Sigmoid colon (tissue), 7 donors: ENCODE measurements around the gene ADAM30. TPM values are rescaled to one million over a fixed set of nuclear protein-coding genes. Genes with fewer than 3 reads are reported as not detected.
A peak's percentile ranks its signal among the peaks of the same experiment; 100 is the strongest.
"Not testable (repeated sequence)": the region's sequence is repeated elsewhere in the genome, so short reads cannot be mapped to it uniquely, and the experiment has no call there.

Experiments used
- DNase-seq: peaks from one replicate; pipeline ENCODE4 v3.0.0-alpha.2; 2019
- H3K27ac ChIP-seq, 4 donors: fragments of 200-600 bp; sonication (generic); one replicate each; pipeline ENCODE4 v1.5.1; 2016 to 2019; ENCODE audit warnings: mild to moderate bottlenecking in 1 of 4
- H3K27me3 ChIP-seq, 3 donors: fragments of 200-600 bp; sonication (generic); one replicate each; pipeline ENCODE4 v1.5.1; 2019; ENCODE audit warnings: mild to moderate bottlenecking in 1 of 3
- H3K36me3 ChIP-seq, 4 donors: fragments of 200-600 bp; sonication (generic); one replicate each; pipeline ENCODE4 v1.5.1; 2016 to 2019
- H3K4me1 ChIP-seq, 4 donors: fragments of 200-600 bp; sonication (generic); one replicate each; pipeline ENCODE4 v1.5.1; 2017 to 2019
- H3K4me3 ChIP-seq, 4 donors: fragments of 200-600 bp; sonication (generic); one replicate each; pipeline ENCODE4 v1.5.1; 2017 to 2019; ENCODE audit warnings: mild to moderate bottlenecking in 2 of 4, moderate library complexity in 1 of 4
- H3K9me3 ChIP-seq, 4 donors: fragments of 200-600 bp in 3 of 4; sonication (generic) in 3 of 4; one replicate each; pipeline versions ENCODE4 v1.5.1 to v1.6.1; 2013 to 2019
- EP300 ChIP-seq, 4 donors: sonication (generic); formaldehyde crosslinking; IDR thresholded peaks; one replicate each; pipeline ENCODE4 v1.6.1; 2017; ENCODE audit warnings: antibody characterized with exemption in 4 of 4
- POLR2A ChIP-seq, 2 donors: fragments of 450-650 bp; IDR thresholded peaks; one replicate each; pipeline ENCODE4 v1.6.1; 2016; ENCODE audit warnings: antibody characterized with exemption in 2 of 2, mild to moderate bottlenecking in 2 of 2, moderate library complexity in 2 of 2
- POLR2AphosphoS5 ChIP-seq, 4 donors: sonication (generic); formaldehyde crosslinking; IDR thresholded peaks; one replicate each; pipeline ENCODE4 v1.6.1; 2017; ENCODE audit warnings: antibody characterized with exemption in 4 of 4
- WGBS, 2 donors: extraction: QIAGEN DNeasy Blood & Tissue Kit; methylation state at CpG; one replicate each; pipeline ENCODE4 v1.1.7; 2013; 5-methylcytosine and 5-hydroxymethylcytosine counted together
- intact Hi-C: fragments of 100-400 bp; cut with DNase I; formaldehyde crosslinking; loops from one replicate; pipeline ENCODE4 v1.15.1; 2023
- polyA plus RNA-seq, 3 donors: library from polyadenylated mRNA; stranded (reverse); fragments of 200-250 nt; gene quantifications; one replicate each; pipeline ENCODE4 v1.2.3, GENCODE V29; 2013
- total RNA-seq, 4 donors: library from RNA; depleted of rRNA; stranded (reverse); fragments of >200 nt; gene quantifications; one replicate each; pipeline ENCODE4 v1.1.0, GENCODE V29; 2016
- TF ChIP-seq, protein P1 (sequence below), 4 experiments: fragments of 450-650 bp in 3 of 4; fragments of 200-600 bp in 1 of 4; IDR thresholded peaks; one replicate each; pipeline ENCODE4 v1.5.1; 2016 to 2019; ENCODE audit warnings: antibody characterized with exemption in 4 of 4, mild to moderate bottlenecking in 3 of 4, moderate library complexity in 2 of 4
- donor health status: healthy with polysubstance abuse.
- donor health status: Bipolar disorder and iron deficiency.
- donor health status: healthy.

Gene ADAM30
- total and polyA plus RNA-seq, 7 donors: not detected

DNA sequence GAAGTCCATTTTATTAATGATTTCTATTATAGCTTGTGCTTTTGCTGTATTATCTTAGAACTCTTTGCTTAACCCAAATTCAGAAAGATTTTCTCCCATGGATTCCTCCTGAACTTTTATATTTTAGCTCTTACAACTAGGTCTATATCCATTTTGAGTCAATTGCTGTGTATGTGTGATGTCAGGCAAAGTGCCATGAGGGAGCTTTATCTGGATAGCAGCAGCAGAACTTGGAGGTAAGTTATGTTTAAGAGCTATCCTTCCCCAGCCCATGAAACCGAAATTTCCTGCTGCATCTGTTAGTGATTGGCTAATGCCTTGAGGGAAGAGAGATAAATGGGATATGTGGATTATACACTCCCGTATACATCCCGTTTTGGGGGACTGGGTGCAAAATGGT, 29.9 kb downstream of the ADAM30 start:
- DNase-seq: no peak
- H3K4me1 ChIP-seq: peaks cover 0 to 22% (median 10%) of the 10 kb centered on the region in 4 donors
- H3K36me3 ChIP-seq: no peaks in the 10 kb centered on the region
- H3K27me3 ChIP-seq: no peaks in the 10 kb centered on the region
- no peak overlapping the region for H3K27ac ChIP-seq
- TF ChIP-seq EP300 (IDR thresholded peaks at IDR 0.05) (no peak), POLR2AphosphoS5 (IDR thresholded peaks at IDR 0.05) (no peak), POLR2A (IDR thresholded peaks at IDR 0.05) (no peak)
- TF ChIP-seq, protein P1, sequence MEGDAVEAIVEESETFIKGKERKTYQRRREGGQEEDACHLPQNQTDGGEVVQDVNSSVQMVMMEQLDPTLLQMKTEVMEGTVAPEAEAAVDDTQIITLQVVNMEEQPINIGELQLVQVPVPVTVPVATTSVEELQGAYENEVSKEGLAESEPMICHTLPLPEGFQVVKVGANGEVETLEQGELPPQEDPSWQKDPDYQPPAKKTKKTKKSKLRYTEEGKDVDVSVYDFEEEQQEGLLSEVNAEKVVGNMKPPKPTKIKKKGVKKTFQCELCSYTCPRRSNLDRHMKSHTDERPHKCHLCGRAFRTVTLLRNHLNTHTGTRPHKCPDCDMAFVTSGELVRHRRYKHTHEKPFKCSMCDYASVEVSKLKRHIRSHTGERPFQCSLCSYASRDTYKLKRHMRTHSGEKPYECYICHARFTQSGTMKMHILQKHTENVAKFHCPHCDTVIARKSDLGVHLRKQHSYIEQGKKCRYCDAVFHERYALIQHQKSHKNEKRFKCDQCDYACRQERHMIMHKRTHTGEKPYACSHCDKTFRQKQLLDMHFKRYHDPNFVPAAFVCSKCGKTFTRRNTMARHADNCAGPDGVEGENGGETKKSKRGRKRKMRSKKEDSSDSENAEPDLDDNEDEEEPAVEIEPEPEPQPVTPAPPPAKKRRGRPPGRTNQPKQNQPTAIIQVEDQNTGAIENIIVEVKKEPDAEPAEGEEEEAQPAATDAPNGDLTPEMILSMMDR (IDR thresholded peaks at IDR 0.05): no peak
- intact Hi-C loops: no loop called here
- H3K4me3 ChIP-seq: no peak overlapping the region
- no peaks in the 10 kb centered on the region for H3K9me3 ChIP-seq
- 84 to 87% methylated on average over 3 of the region's 3 CpGs for WGBS, 2 donors

DNA sequence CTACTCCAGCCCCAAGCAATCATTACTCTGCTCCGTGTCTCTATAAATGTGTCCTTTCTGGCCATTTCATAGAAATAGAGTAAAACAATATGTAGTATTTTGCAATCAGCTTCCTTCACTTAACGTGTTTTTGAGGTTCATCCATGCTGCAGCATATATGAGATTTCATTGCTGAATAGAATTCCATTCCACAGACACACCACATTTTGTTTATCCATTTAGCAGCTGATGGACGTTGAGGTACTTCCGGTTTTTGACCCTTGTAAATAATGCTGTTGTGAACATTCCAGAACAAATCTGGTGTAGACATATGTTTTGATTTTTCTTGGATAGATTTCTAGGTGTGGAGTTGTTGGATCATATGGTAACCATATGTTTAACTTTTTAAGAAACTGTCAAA, 30.7 kb downstream of the ADAM30 start:
- H3K27ac ChIP-seq: no peak overlapping the region
- H3K36me3 ChIP-seq: no peaks in the 10 kb centered on the region
- WGBS, 2 donors: 66 to 68% methylated on average over 4 of the region's 4 CpGs
- no peaks in the 10 kb centered on the region for H3K27me3 ChIP-seq
- H3K4me1 ChIP-seq: peaks cover 0 to 23% (median 13%) of the 10 kb centered on the region in 4 donors
- no peak for DNase-seq
- TF ChIP-seq EP300 (IDR thresholded peaks at IDR 0.05): no peak
- TF ChIP-seq POLR2AphosphoS5 (IDR thresholded peaks at IDR 0.05): no peak
- TF ChIP-seq POLR2A (IDR thresholded peaks at IDR 0.05): no peak
- TF ChIP-seq, protein P1 (IDR thresholded peaks at IDR 0.05): no peak
- no peak overlapping the region for H3K4me3 ChIP-seq
- H3K9me3 ChIP-seq: no peaks in the 10 kb centered on the region
- intact Hi-C loops: no loop called here

DNA sequence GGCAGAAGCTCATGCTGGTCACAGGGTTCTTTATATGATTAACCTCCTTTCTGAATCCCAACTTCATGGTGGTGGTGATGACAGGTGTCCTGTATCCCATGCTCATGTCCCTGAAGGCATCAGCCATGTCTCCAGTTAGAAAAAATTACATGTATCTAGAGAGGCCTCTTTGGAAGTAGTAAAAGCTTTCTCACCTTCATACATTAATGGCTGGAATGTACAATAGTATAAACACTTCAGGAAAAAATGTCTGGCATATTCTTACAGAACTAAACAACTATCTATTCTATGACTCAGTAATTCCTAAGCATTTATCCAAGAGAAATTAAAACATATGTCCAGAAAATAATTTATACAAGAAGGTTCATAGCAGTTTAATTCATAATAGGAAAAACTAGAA, 34.0 kb downstream of the ADAM30 start:
- peaks cover 0 to 26% (median 16%) of the 10 kb centered on the region in 4 donors for H3K4me1 ChIP-seq
- TF ChIP-seq POLR2AphosphoS5 (IDR thresholded peaks at IDR 0.05): no peak
- TF ChIP-seq, protein P1 (IDR thresholded peaks at IDR 0.05): no peak
- no peak for TF ChIP-seq POLR2A (IDR thresholded peaks at IDR 0.05)
- TF ChIP-seq EP300 (IDR thresholded peaks at IDR 0.05): no peak
- peak overlapping the region in 1 of 4 donors; percentile 49 for H3K27ac ChIP-seq
- H3K27me3 ChIP-seq: no peaks in the 10 kb centered on the region
- H3K36me3 ChIP-seq: no peaks in the 10 kb centered on the region
- no peaks in the 10 kb centered on the region for H3K9me3 ChIP-seq
- no peak for DNase-seq
- intact Hi-C loops: no loop called here
- H3K4me3 ChIP-seq: no peak overlapping the region

DNA sequence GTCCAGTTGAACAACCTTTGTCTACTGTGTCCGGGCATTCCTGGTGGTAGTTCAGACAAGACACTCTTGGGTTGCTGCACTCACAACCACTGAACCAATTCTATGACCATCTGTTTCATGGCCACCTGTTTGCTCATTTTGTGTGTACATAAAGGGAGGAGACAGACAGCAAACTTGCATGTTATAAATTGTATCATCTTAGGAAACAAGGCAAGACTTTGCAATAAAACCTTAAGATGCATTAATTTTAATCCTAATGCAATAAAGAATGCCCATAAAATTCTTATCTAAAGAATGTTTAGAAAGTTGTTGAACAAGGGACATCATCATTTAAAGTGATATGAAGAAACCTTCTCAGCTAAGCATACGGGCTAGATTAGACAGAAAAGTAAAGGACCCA, 34.8 kb downstream of the ADAM30 start:
- intact Hi-C loops: no loop called here
- TF ChIP-seq POLR2AphosphoS5 (IDR thresholded peaks at IDR 0.05) (no peak), POLR2A (IDR thresholded peaks at IDR 0.05) (no peak), EP300 (IDR thresholded peaks at IDR 0.05) (no peak)
- TF ChIP-seq, protein P1 (IDR thresholded peaks at IDR 0.05): no peak
- Histone ChIP-seq H3K27me3 (no peaks in the 10 kb centered on the region), H3K36me3 (no peaks in the 10 kb centered on the region), H3K4me1 (peaks cover 0 to 25% (median 16%) of the 10 kb centered on the region in 4 donors), H3K27ac (no peak overlapping the region), H3K9me3 (no peaks in the 10 kb centered on the region), H3K4me3 (no peak overlapping the region)
- 32 to 75% methylated on average over 2 of the region's 2 CpGs for WGBS, 2 donors
- DNase-seq: no peak

DNA sequence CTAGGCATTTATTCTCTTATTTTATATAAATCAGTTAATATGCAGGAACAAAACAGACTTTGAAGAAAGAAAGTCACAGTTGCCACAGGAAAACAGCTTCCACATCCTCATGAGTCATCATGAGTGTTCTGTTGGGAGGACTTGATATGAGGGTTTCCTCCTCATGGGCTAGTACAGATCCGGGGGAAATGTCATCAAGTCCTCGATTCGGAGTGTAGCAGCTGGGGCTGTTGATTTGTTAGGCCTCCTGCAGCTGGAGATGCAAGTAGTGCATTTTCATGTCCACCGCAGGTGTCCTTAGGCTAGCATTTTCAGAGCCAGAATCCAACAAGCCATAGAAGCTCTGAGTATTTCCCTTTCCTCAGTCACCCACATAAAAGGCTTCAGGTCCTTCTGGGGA, 36.7 kb downstream of the ADAM30 start:
- Histone ChIP-seq H3K27me3 (no peaks in the 10 kb centered on the region), H3K4me3 (no peak overlapping the region), H3K27ac (no peak overlapping the region), H3K4me1 (peaks cover 0 to 30% (median 16%) of the 10 kb centered on the region in 4 donors), H3K36me3 (no peaks in the 10 kb centered on the region), H3K9me3 (no peaks in the 10 kb centered on the region)
- TF ChIP-seq POLR2AphosphoS5 (IDR thresholded peaks at IDR 0.05) (no peak), EP300 (IDR thresholded peaks at IDR 0.05) (no peak)
- DNase-seq: no peak
- 35 to 62% methylated on average over 4 of the region's 4 CpGs for WGBS, 2 donors
- intact Hi-C loops: no loop called here

DNA sequence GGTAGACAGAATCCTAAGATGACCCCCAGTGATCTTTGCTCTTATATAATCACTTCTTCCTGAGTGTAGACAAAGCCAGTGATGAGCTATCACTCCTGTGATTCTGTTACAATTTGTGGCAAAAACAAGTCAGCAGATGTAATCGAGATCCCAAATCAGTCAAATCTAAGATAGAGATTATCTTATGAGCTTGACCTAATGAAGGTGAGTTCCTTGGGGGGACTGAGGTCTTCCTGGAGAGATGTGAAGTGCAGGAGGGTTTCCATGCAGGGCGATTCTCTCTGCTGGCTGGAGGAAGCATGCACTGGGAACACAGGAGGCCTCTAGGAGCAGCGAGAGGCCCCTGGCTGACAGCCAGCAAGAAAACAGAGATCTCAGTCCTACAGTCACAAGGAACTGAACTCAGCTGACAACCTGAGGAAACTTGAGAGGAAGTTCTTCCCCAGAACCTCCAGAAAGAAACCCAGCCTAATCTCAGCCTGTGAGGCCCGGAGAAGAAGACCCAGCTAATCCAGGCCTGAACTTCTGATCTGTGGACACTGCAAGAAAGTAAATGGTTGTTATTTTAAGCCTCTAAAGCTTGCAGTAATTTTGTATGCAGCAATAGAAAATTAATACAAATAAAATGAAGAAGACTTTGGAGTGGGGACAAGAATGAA, 37.6 kb downstream of the ADAM30 start:
- WGBS, 2 donors: 54 to 66% methylated on average over 4 of the region's 4 CpGs
- H3K9me3 ChIP-seq, intact Hi-C loops, DNase-seq, H3K36me3 ChIP-seq, H3K27me3 ChIP-seq, H3K4me3 ChIP-seq, H3K27ac ChIP-seq: not testable (repeated sequence)
- H3K4me1 ChIP-seq: peaks cover 0 to 30% (median 16%) of the 10 kb centered on the region in 4 donors
